ENCODE results near the gene HECTD4. TPM values are rescaled to one million over a fixed set of nuclear protein-coding genes. Genes with fewer than 3 reads are reported as not detected.
"Not testable (repeated sequence)": the region's sequence is repeated elsewhere in the genome, so short reads cannot be mapped to it uniquely, and the experiment has no call there.

The HECTD4 gene
- total RNA-seq, 1 donor from 2014 or later: 63.3 TPM

- Mint-ChIP-seq H3K4me3 (ENCODE audit: unreplicated experiment) (peak overlapping the region; percentile 89), H3K4me1 (ENCODE audit: unreplicated experiment) (peaks cover 35% of the 10 kb centered on the region), H3K27ac (ENCODE audit: unreplicated experiment) (peak overlapping the region; percentile 97), H3K9me3 (ENCODE audit: unreplicated experiment) (no peaks in the 10 kb centered on the region), H3K27me3 (ENCODE audit: unreplicated experiment) (peaks cover 4% of the 10 kb centered on the region), H3K36me3 (ENCODE audit: unreplicated experiment) (no peaks in the 10 kb centered on the region)
- peak; percentile 88 for DNase-seq (ENCODE audit: extremely low spot score, unreplicated experiment)
- TF ChIP-seq CTCF (IDR thresholded peaks at IDR 0.05): peak; percentile 23
Measured at GRCh38 chr12:112419297-112420133, 37.3 kb upstream of the HECTD4 start.

- peak; percentile 69 for TF ChIP-seq CTCF (IDR thresholded peaks at IDR 0.05)
- H3K4me1 Mint-ChIP-seq (ENCODE audit: unreplicated experiment): peaks cover 33% of the 10 kb centered on the region
- peak; percentile 96 for DNase-seq (ENCODE audit: extremely low spot score, unreplicated experiment)
- peak within 1 kb of the TSS; percentile 97 for H3K27ac Mint-ChIP-seq (ENCODE audit: unreplicated experiment)
- H3K27me3 Mint-ChIP-seq (ENCODE audit: unreplicated experiment): peaks cover 7% of the 10 kb centered on the region
- H3K36me3 Mint-ChIP-seq (ENCODE audit: unreplicated experiment): no peaks in the 10 kb centered on the region
- peak within 1 kb of the TSS; percentile 89 for H3K4me3 Mint-ChIP-seq (ENCODE audit: unreplicated experiment)
- H3K9me3 Mint-ChIP-seq (ENCODE audit: unreplicated experiment): no peaks in the 10 kb centered on the region
Measured at GRCh38 chr12:112418608-112419296, 36.5 kb upstream of the HECTD4 start, which contains the start of gene PTPN11. TSS of gene PTPN11 (plus strand) at chr12:112418947. CDS start at chr12:112419112, 165 bp downstream.

GRCh38 chr12:112418273-112418607 is 36.0 kb upstream of the HECTD4 start:
- TF ChIP-seq CTCF (IDR thresholded peaks at IDR 0.05): no peak
- peaks cover 33% of the 10 kb centered on the region for H3K4me1 Mint-ChIP-seq (ENCODE audit: unreplicated experiment)
- H3K27ac Mint-ChIP-seq (ENCODE audit: unreplicated experiment): peak overlapping the region; percentile 91
- H3K9me3 Mint-ChIP-seq (ENCODE audit: unreplicated experiment): no peaks in the 10 kb centered on the region
- peaks cover 7% of the 10 kb centered on the region for H3K27me3 Mint-ChIP-seq (ENCODE audit: unreplicated experiment)
- no peak for DNase-seq (ENCODE audit: extremely low spot score, unreplicated experiment)
- peak overlapping the region; percentile 89 for H3K4me3 Mint-ChIP-seq (ENCODE audit: unreplicated experiment)
- no peaks in the 10 kb centered on the region for H3K36me3 Mint-ChIP-seq (ENCODE audit: unreplicated experiment)

- H3K4me3 Mint-ChIP-seq (ENCODE audit: unreplicated experiment); DNase-seq (ENCODE audit: extremely low spot score, unreplicated experiment); H3K36me3 Mint-ChIP-seq (ENCODE audit: unreplicated experiment); H3K27ac Mint-ChIP-seq (ENCODE audit: unreplicated experiment); H3K27me3 Mint-ChIP-seq (ENCODE audit: unreplicated experiment); H3K9me3 Mint-ChIP-seq (ENCODE audit: unreplicated experiment): not testable (repeated sequence)
- peaks cover 16% of the 10 kb centered on the region for H3K4me1 Mint-ChIP-seq (ENCODE audit: unreplicated experiment)
Measured at GRCh38 chr12:112415457-112415856, 33.2 kb upstream of the HECTD4 start.

GRCh38 chr12:112413855-112414625 is 31.8 kb upstream of the HECTD4 start:
- no peaks in the 10 kb centered on the region for H3K9me3 Mint-ChIP-seq (ENCODE audit: unreplicated experiment)
- H3K27me3 Mint-ChIP-seq (ENCODE audit: unreplicated experiment): peaks cover 7% of the 10 kb centered on the region
- no peak for DNase-seq (ENCODE audit: extremely low spot score, unreplicated experiment)
- no peak overlapping the region for H3K4me3 Mint-ChIP-seq (ENCODE audit: unreplicated experiment)
- TF ChIP-seq CTCF (IDR thresholded peaks at IDR 0.05): no peak
- H3K36me3 Mint-ChIP-seq (ENCODE audit: unreplicated experiment): no peaks in the 10 kb centered on the region
- H3K27ac Mint-ChIP-seq (ENCODE audit: unreplicated experiment): no peak overlapping the region
- H3K4me1 Mint-ChIP-seq (ENCODE audit: unreplicated experiment): peaks cover 9% of the 10 kb centered on the region
